Central memory CD4-positive, alpha-beta T cell (primary cell): ENCODE results near the gene STS.

ENCODE experiments used
- DNase-seq: peaks from one replicate; pipeline ENCODE4 v3.0.0; 2022
- total RNA-seq, 3 experiments: gene quantifications; one replicate each; lab custom pipeline; 2026; lab: John Stamatoyannopoulos, UW

STS gene
- 1.2 to 5.4 (median 3.2) reads per million in 3 experiments for total RNA-seq

GRCh38 chrX:7147413-7147977, at the start of gene STS:
STS (plus strand) TSS chrX:7147712; CDS start chrX:7253200, 105,488 bp downstream.
- no peak for DNase-seq

DNA sequence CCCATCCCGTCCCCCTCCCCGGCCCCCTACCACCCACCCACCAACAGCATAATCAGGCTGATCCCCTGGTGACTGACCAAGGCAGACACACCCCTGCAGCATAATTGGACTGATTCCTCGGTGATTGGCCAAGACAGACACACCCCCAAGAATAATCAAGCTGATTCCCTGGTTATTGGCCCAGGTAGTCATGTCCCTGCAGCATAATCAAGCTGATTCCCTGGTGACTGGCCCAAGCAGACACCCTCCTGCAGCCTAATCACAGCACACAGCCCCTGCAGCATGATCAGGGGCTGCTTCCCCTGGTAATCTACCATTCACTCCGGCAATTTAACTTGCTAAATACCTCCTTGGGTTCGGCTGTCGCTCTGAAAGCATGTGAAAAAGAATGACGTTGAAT, 47.5 kb upstream of the STS start:
- no peak for DNase-seq

DNA sequence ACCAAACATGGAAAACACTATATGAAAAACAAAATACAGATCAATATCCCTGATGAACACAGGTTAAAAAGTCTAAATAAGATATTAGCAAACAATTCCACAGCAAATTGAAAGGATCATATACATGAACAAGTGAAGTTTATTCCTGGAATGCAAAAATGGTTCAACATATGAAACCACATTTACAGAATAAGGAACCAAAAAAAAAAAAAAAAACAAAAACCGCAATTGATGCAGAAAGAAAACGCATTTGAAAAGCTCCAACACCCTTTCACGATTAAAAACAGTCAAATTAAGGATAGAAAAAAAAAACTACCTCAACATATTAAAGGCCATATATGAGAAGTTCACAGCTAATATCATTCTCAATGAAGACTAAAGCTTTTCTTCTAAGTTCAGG, 45.4 kb upstream of the STS start:
- DNase-seq = no peak

- DNase-seq = no peak
Observed at GRCh38 chrX:7106649-7107048, 40.9 kb upstream of the STS start.

GRCh38 chrX:7108030-7108429, 39.5 kb upstream of the STS start:
- no peak for DNase-seq

GRCh38 chrX:7109049-7109531, 38.4 kb upstream of the STS start:
- no peak for DNase-seq

DNA sequence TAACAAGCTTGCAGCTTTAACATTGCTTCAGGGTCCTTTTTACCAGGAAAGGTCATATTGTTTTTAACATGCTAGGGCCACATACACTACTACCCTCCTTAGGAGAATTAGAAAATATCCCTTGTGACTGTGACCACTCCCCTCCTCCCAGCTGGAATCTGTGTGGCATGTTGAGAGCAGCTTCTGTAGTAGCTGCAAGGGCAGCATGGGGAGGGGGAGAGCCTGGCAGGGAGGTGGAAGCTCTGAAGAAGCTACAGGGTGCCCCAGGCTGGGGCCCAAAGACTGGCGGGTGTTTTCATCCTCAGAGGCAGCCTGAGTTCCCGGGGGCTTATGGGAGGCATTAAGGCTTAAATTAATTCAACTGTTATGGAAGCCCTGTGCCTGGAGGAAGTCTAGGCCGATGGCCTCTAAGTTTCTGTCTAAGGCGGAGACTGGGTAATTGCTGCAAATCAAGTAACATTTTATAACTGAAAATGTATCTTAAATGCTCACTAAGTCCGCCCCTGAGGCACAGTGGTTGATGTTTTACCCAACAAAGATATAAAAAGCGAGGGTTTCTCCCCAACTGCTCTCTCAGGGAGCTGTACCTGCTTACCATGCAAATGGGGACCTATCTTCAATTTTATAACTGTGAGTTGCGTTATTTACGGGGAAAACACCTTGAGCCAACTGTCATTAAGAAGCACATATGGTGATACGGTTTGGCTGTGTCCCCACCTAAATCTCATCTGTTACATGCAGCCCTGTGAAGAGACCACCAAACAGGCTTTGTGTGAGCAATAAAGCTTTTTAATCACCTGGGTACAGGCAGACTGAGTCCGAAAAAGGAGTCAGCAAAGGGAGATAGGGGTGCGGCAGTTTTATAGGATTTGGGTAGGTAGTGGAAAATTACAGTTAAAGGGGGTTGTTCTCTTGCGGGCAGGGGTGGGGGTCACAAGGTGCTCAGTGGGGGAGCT, 37.4 kb upstream of the STS start:
- DNase-seq = no peak

DNA sequence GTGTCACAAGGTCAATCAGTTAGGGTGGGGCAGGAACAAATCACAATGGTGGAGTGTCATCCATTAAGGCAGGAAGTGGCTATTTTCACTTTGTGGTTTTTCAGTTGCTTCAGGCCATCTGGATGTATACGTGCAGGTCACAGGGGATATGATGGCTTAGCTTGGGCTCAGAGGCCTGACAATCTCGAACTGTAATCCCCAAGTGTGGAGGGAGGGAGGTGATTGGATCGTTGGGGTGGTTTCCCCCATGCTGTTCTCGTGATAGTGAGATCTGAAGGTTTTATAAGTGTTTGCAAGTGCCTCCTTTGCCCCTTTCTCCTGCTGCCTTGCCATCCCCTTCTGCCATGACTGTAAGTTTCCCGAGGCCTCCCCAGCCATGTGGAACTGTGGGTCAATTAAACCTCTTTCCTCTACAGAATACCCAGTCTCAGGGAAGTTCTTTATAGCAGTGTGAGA, 36.7 kb upstream of the STS start:
- DNase-seq = no peak

- no peak for DNase-seq
Observed at GRCh38 chrX:7111518-7111917, 36.0 kb upstream of the STS start.

- DNase-seq = no peak
Observed at GRCh38 chrX:7112071-7112470, 35.4 kb upstream of the STS start.

GRCh38 chrX:7115557-7115956, 32.0 kb upstream of the STS start:
- no peak for DNase-seq

DNA sequence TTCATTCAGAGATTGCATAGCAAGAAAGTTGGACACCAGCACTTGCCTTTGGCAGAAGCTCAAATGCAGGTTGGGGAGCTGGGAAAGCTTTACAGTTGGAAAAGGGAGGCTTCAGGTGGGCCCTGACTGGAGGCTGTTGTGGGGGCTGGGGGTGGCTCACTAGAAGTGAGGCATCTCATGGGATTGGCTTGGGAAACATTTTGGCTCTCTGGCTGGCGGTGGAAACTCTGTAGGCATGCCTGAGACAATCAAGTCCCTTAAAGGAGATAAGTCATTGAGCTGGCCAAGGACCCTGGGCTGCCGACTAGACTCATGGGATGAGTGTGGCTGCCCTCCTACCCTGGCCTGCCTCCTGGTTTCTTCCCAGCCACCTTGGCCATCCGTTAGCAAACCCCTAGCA, 31.4 kb upstream of the STS start:
- DNase-seq = no peak

DNA sequence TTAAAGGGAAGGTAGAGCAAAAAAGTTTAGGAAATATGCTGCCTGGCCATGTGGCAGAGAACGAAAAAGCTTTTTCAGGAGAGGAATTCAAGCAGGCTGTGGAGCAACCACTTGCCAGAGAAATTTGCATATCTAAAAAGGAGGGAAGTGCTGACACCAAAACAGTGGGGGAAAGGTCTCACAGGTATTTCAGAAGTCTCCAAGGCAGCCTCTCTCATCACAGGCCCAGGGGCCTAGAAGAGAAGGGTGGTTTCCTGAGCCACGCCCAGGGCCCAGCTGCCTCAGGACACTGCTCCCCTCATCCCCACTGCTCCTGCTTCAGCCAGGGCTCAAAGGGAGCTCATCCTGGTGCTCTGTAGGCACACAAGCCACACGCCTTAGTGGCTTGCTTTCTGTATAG, 29.9 kb upstream of the STS start:
- no peak for DNase-seq

DNA sequence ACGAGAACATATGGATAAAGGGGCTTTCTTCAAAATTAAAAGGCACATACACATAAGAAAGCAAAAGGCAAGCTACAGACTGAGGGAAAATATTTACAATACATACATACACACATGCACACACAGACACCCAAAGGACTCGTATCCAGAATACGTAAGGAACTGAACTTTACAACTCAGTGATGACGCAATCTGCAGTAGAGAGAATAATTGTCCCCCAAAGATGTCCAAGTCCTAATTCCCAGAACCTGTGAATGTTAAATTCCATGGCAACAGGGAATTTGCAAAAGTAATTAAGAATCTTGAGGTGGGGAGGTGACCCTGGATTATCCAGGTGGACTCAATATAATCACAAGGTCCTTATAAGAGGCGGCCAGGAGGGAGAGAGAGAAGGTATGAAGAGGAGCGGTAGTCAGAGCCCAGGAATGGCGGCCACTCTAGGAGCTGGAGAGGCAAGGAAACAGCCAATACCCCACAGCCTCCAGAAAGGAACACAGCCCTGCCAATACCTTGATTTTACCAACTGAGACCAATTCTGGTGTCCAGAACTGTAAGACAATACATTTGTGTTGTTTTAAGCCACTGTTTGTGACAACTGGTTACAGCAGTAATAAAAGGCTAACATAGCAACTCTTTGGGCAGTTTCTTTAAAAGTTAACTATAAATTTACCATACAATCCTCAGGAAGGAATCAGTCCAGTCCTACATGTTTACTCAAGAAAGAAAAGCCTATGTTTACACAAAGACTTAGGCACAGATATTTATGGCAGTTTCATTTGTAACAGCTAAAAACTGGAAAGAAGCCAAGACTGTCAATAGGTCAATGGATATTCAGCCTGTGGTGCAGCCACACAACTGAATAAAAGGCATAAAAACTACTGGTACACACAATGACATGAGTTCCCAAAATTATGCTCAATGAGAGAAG, 27.3 kb upstream of the STS start:
- no peak for DNase-seq

DNA sequence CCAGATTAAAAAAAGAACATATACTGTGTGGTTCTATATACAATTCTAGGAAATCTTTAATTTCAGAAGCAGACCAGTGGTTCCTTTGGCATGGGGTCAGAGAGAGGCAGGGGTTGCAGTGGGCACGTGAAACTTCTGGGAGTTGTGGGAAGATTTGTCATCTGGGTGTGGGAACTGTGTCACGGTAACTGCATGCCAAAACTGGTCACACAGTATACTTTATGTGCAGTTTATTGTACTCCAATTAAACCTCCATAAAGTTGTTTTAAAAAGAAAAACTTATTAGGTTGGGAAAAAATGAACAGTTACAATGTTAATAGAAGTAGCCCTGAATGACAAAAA, 26.7 kb upstream of the STS start:
- no peak for DNase-seq

GRCh38 chrX:7127056-7127455, 20.5 kb upstream of the STS start:
- no peak for DNase-seq

- DNase-seq = no peak
Observed at GRCh38 chrX:7131621-7132020, 15.9 kb upstream of the STS start.

DNA sequence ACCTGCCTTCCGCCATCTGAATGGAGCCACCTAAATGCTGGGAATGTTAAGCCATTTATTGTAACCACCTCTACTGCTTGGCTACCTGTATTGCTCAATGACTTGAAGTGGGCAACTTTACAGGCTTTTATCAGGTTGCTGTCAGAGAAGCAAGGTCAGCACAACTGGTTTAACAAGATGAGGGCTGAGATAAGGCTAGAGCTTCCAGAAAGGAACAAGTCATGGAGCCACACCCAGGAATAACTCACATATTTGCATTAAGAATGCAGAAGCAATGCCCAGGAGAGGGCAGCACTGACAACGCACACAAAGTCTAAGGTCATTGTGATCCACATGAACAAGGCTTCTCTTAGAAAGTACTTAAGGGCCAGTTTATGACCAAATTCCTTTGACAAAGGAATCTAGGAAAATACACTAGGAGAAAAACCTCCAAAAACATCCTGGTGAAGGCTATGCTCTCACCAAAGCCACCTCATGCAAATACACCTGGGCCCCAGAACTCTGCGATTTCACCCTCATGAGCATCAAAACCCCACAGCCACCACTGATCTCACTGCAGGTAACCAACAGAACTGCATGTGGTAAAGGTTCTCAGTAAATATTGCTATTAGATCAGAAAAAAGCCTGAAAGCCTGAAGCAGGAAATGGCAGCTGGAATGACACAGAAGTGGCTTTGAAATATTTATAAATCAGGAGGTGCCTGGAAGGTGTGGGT, 15.0 kb upstream of the STS start:
- peak; percentile 9 for DNase-seq

DNA sequence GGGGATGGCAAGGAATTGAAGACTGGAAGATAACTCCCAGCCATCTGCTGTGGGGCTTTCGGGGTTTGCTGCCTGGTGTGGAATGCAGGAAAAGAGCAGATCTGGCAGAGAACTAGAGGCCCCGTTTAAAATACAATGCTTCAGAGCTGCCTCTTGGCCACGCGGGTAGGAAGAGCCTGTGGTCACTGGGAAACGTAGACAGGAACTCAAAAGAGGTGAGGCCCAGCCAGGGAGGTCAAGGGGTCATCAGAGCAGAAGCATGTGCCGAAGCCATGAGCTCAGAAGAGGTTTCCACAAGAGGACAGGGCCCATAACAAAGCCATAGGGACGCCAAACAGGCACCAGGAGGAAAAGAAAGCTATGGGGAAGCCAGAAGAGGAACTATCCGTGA, 14.5 kb upstream of the STS start:
- no peak for DNase-seq

DNA sequence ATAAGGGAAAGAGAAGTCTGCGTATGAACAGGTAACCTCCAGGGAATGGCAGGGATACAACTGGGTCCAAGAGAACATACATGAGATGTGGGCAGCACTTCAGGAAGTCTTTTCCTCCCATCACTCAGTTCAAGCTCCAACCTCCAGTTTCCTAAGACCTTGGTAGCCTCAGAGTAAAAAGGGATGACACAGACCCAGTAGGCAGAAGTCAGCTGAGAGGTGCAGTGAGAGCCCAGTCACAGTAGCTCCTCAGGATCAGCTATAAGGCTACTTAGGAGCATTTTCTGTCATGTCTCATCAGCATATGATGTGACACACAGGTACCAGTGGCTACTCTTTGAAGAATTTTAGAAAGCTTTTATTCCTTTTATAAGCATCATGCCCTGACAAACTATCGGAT, 12.5 kb upstream of the STS start:
- DNase-seq = no peak

DNA sequence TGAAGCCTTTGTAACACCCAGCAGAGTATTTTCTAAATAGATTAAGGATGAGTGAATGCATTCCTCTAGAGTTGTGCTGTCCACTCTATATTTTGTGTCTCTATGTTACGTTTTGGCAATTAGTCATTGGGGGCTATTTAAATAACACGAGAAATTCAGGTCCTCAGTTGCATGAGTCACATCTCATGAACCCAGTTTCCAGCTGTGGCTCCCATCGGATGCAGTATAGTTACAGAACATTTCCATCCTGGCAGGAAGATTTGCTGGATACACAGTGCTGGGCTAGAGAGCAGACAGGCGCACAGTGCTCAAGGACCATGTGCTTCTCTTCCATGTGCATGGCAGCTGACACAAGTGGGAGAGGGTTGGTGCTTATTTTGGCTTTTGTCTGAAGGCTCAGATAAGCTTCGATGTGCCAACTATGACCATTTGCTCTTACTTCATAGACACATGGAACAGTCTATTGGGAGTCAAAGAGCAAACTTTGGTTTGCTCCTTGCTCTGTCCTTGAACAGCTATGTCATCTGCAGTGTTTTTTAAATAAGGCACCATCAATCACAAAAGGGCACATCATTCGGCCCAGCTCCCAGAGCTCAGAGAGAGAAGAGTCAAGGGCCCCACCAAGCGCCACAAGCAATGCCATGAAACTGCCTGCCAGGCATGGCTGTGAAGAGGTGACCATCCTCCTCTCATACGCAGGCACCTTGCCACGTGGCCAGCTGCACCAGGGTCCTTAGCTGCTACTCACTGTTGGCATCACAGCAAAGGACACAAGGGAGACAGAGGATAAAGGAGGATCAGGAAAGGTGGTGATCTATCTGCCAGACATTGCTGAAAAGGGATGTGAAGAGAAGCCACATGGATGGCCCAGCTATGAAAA, 8.1 kb upstream of the STS start:
- no peak for DNase-seq
